Measurements from ENCODE around the gene OBI1. TPM values are rescaled to one million over a fixed set of nuclear protein-coding genes. Genes with fewer than 3 reads are reported as not detected.

Gene OBI1
- polyA plus RNA-seq, 1 experiment = 4.2 TPM

DNA sequence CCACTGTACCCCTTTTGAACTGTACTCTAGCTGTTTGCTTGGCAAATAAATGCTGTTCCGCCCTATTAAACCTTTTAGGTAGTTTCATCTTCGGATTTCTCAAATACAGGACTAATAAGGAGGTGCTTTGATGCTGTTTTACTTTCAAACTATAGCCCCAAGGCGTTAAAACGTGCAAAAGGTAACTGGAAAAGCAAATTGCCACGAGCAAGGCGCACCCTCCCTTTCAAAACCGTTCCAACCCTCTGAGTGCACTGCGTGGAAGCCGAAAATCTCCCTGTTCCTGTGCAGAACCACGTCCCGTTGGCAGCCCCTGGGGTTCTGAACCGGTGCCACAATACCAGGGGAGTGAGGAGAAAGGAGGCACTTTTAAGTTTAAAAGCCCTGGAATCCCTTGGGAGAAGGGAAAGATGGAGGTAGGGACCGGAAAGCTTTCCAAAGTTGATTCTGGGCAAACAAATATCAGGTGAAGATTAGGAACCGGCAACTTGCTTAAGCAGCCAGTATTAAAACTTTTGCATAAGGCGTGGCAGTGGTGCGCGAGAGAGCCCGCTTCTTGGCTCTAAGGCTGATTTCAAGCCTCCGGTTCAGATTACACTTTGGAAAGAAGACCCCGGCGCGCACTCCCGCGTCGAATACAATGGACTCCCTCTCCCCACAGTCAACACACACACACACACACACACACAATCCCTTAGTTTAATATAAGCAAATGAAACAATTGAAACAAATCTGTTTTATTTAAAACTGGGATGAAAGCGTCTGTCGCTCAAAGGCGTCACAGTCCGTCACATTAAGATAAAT is 65.1 kb downstream of the OBI1 start:
- ChIA-PET CTCF (interaction anchor here (0.8 kb wide), 1 partner anchor 384 kb away, joined by 3 read pairs; no protein-coding TSS in a partner anchor), POLR2A (no interaction called here)
- no peak for TF ChIP-seq CTCF (IDR thresholded peaks at IDR 0.05; ENCODE audit: insufficient read depth, low read depth, low read length)
- no peak overlapping the region for H3K4me3 ChIP-seq (ENCODE audit: low read depth, low read length)
- peaks cover 52% of the 10 kb centered on the region for H3K27me3 ChIP-seq (ENCODE audit: control insufficient read depth, insufficient read depth, low read length)
- H3K36me3 ChIP-seq (ENCODE audit: control insufficient read depth, insufficient read depth, low read length) = no peaks in the 10 kb centered on the region
- no peak for DNase-seq (ENCODE audit: low read depth)

DNA sequence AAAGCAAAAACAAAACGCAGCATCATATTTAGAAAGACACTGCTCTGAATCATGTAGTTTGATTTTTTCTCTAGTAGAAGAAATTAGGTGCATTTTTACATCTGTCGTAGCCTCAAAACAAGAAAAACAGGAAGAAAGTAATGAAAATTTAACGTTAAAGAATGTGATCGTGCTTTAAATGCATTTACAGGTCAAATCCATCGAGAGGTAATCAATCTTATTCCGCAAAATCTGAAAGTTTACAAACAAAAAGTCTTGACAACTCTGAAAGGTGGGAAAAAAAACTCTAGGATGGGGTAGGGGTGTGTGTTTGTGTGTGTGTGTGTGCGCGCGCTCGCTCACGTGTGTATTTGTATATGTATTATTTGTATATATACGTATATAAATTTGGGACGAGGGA is 65.8 kb downstream of the OBI1 start:
- H3K27me3 ChIP-seq (ENCODE audit: control insufficient read depth, insufficient read depth, low read length) = peaks cover 47% of the 10 kb centered on the region
- no peak overlapping the region for H3K4me3 ChIP-seq (ENCODE audit: low read depth, low read length)
- no peak for TF ChIP-seq CTCF (IDR thresholded peaks at IDR 0.05; ENCODE audit: insufficient read depth, low read depth, low read length)
- no peak for DNase-seq (ENCODE audit: low read depth)
- ChIA-PET CTCF (no interaction called here), POLR2A (no interaction called here)
- no peaks in the 10 kb centered on the region for H3K36me3 ChIP-seq (ENCODE audit: control insufficient read depth, insufficient read depth, low read length)

- no peak for TF ChIP-seq CTCF (IDR thresholded peaks at IDR 0.05; ENCODE audit: insufficient read depth, low read depth, low read length)
- Histone ChIP-seq H3K36me3 (ENCODE audit: control insufficient read depth, insufficient read depth, low read length) (no peaks in the 10 kb centered on the region), H3K27me3 (ENCODE audit: control insufficient read depth, insufficient read depth, low read length) (peaks cover 45% of the 10 kb centered on the region), H3K4me3 (ENCODE audit: low read depth, low read length) (no peak overlapping the region)
- no peak for DNase-seq (ENCODE audit: low read depth)
- POLR2A ChIA-PET = no interaction called here
- CTCF ChIA-PET = no interaction called here
Observed at GRCh38 chr13:78592584-78592983, 66.4 kb downstream of the OBI1 start.

DNA sequence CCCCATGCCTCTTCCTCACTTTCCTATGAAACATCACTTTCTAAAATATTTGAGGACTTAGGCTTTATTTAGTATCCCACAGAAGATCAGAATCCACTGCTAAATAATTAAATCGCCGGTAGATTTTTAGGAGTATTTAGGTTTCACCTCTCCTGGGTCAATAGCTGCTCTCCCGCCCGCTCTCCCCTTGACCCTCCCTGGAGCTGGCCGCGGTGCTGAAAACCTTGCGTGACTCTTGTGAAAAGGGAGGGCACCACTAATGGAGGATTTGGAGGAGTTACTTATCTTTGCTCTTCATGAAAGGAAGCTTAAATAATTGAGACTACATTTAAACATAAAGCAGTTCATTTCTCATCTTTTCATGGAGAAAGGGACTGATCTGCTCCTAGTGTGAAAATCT is 69.7 kb downstream of the OBI1 start:
- ChIA-PET POLR2A (no interaction called here), CTCF (no interaction called here)
- no peak for DNase-seq (ENCODE audit: low read depth)
- no peak for TF ChIP-seq CTCF (IDR thresholded peaks at IDR 0.05; ENCODE audit: insufficient read depth, low read depth, low read length)
- Histone ChIP-seq H3K4me3 (ENCODE audit: low read depth, low read length) (no peak overlapping the region), H3K36me3 (ENCODE audit: control insufficient read depth, insufficient read depth, low read length) (no peaks in the 10 kb centered on the region), H3K27me3 (ENCODE audit: control insufficient read depth, insufficient read depth, low read length) (peaks cover 24% of the 10 kb centered on the region)

DNA sequence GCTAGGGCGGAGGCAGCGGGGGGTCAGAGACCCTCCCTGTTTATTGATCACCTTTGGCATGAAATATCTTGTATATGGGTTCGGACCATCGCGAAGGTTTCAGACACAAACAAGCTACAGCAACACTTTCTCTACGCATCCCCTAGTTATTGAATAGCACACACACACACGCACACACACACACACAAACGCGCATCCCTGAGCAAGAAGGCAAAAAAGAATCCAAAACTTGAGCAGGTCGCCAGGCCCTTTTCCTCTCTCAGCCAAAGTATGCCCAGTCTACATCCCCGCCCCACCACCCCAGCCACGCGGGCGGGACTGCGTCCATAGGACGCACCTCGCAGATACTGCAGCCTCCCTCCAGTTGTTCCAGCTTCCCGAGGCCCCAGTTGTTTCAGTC is 71.6 kb downstream of the OBI1 start:
- no peaks in the 10 kb centered on the region for H3K36me3 ChIP-seq (ENCODE audit: control insufficient read depth, insufficient read depth, low read length)
- TF ChIP-seq CTCF (IDR thresholded peaks at IDR 0.05; ENCODE audit: insufficient read depth, low read depth, low read length) = no peak
- peaks cover 9% of the 10 kb centered on the region for H3K27me3 ChIP-seq (ENCODE audit: control insufficient read depth, insufficient read depth, low read length)
- ChIA-PET CTCF (interaction anchor here (1.0 to 1.3 kb wide), 2 partner anchors 12 to 19 kb away, joined by 3 read pairs; no protein-coding TSS in a partner anchor), POLR2A (no interaction called here)
- H3K4me3 ChIP-seq (ENCODE audit: low read depth, low read length) = no peak overlapping the region
- no peak for DNase-seq (ENCODE audit: low read depth)
